GM12878 (cell line): ENCODE data around the gene ALG8. TPM values are rescaled to one million over a fixed set of nuclear protein-coding genes. Genes with fewer than 3 reads are reported as not detected.

ENCODE experiments used
- ATAC-seq: fragments of 200-7000 bp; cut with Tn5 transposase; 3 replicates; pipeline ENCODE4 v1.9.1; 2020; ENCODE audit warnings: mild to moderate bottlenecking, moderate library complexity
- BruUV-seq: library from RNA; stranded (reverse); fragments of 400-500 nt; replicated peaks from 2 replicates; lab custom pipeline; 2021; lab: Mats Ljungman, UMichigan
- CTCF ChIA-PET: fragments of 300-600 bp; sonication (Branson Sonifier 250); formaldehyde crosslinking; extraction: SDS; loops from one replicate; lab custom pipeline; 2021; ENCODE audit warnings: inconsistent platforms; lab: Yijun Ruan, JAX
- POLR2A ChIA-PET: fragments of 350-600 bp; formaldehyde crosslinking; extraction: SDS; loops from one replicate; lab custom pipeline; 2021; ENCODE audit warnings: inconsistent platforms; lab: Charles Lee
- RAD21 ChIA-PET: fragments of 300-600 bp; sonication (Branson Sonifier 250); formaldehyde crosslinking; loops from one replicate; lab custom pipeline; 2023; ENCODE audit warnings: antibody characterized with exemption; ENCODE audit not compliant: unreplicated experiment; lab: Charles Lee
- SMC1A ChIA-PET: fragments of 300-600 bp; sonication (Branson Sonifier 250); formaldehyde crosslinking; loops from one replicate; lab custom pipeline; 2023; ENCODE audit not compliant: unreplicated experiment, uncharacterized antibody; lab: Charles Lee
- DNase-seq: peaks from one replicate; pipeline ENCODE4 v3.0.0-alpha.2; 2011; ENCODE audit warnings: low read depth, low spot score
- FAIRE-seq: peaks from 3 replicates; lab custom pipeline; 2011; peaks lifted over from hg19 to GRCh38; lab: Jason Lieb, UNC
- H2AFZ ChIP-seq: 2 replicates; pipeline ENCODE4 v1.6.0; 2011; ENCODE audit warnings: low read depth, low read length, control low read depth; ENCODE audit not compliant: control insufficient read depth
- H3K27ac ChIP-seq: 2 replicates; pipeline ENCODE4 v1.5.1; 2011; ENCODE audit warnings: control low read depth; ENCODE audit not compliant: control insufficient read depth, insufficient read depth
- H3K27me3 ChIP-seq, 2 experiments: replicated peaks in 1 of 2; 2 replicates each; pipeline versions ENCODE4 v1.6.0 to v1.6.1; 2011; ENCODE audit warnings: low read length in 1 of 2; ENCODE audit not compliant: control insufficient read depth in 2 of 2, insufficient read depth in 2 of 2
- H3K36me3 ChIP-seq, 2 experiments: 2 replicates each; pipeline ENCODE4 v1.5.1; 2011; ENCODE audit warnings: low read length in 1 of 2; ENCODE audit not compliant: control insufficient read depth in 2 of 2, insufficient read depth in 2 of 2
- H3K4me1 ChIP-seq: 2 replicates; pipeline ENCODE4 v1.6.1; 2011; ENCODE audit warnings: mild to moderate bottlenecking, low read length, moderate library complexity, mixed read lengths; ENCODE audit not compliant: control insufficient read depth, insufficient read depth
- H3K4me2 ChIP-seq: 2 replicates; pipeline ENCODE4 v1.6.0; 2011; ENCODE audit warnings: control low read depth; ENCODE audit not compliant: control insufficient read depth, insufficient read depth
- H3K4me3 ChIP-seq: fragments of 200-600 bp; sonication (generic); 2 replicates; pipeline ENCODE4 v1.5.1; 2016
- H3K79me2 ChIP-seq: 2 replicates; pipeline ENCODE4 v1.6.0; 2011; ENCODE audit warnings: low read length; ENCODE audit not compliant: control insufficient read depth, insufficient read depth
- H3K9ac ChIP-seq: 2 replicates; pipeline ENCODE4 v1.8.0; 2011; ENCODE audit warnings: low read length, control low read depth, mixed read lengths; ENCODE audit not compliant: control insufficient read depth, insufficient read depth
- H3K9me3 ChIP-seq: replicated peaks from 3 replicates; pipeline ENCODE4 v1.5.1; 2011; ENCODE audit warnings: mild to moderate bottlenecking, low read length; ENCODE audit not compliant: control insufficient read depth, insufficient read depth
- H4K20me1 ChIP-seq: 2 replicates; pipeline ENCODE4 v1.6.0; 2011; ENCODE audit not compliant: control insufficient read depth, insufficient read depth
- ATF7 ChIP-seq: fragments of 450-650 bp; IDR thresholded peaks from 2 replicates; pipeline ENCODE4 v1.6.1; 2016; ENCODE audit warnings: low read depth, mild to moderate bottlenecking
- CEBPB ChIP-seq, 2 experiments: fragments of 150-350 bp in 1 of 2; IDR thresholded peaks; 2 replicates each; pipeline ENCODE4 v1.6.1; 2012 to 2014; ENCODE audit warnings: low read depth in 2 of 2, low read length in 2 of 2, borderline replicate concordance in 1 of 2, inconsistent platforms in 1 of 2
- GATAD2B ChIP-seq: fragments of 450-650 bp; conservative IDR thresholded peaks from 2 replicates; pipeline ENCODE4 v1.6.1; 2017; ENCODE audit warnings: low read depth, mild to moderate bottlenecking, moderate library complexity
- HDGF ChIP-seq: fragments of 450-650 bp; IDR thresholded peaks from 2 replicates; pipeline ENCODE4 v1.6.1; 2016; ENCODE audit warnings: antibody characterized with exemption
- JUNB ChIP-seq: IDR thresholded peaks from 2 replicates; pipeline ENCODE4 v1.6.1; 2016; ENCODE audit warnings: antibody characterized with exemption, mild to moderate bottlenecking
- MTA2 ChIP-seq: fragments of 450-650 bp; IDR thresholded peaks from 2 replicates; pipeline ENCODE4 v1.6.1; 2016; ENCODE audit warnings: low read depth, mild to moderate bottlenecking, moderate library complexity
- RAD51 ChIP-seq: fragments of 450-650 bp; IDR thresholded peaks from 2 replicates; pipeline ENCODE4 v1.6.1; 2016; ENCODE audit warnings: moderate library complexity, mild to moderate bottlenecking, inconsistent platforms
- RUNX3 ChIP-seq: IDR thresholded peaks from 2 replicates; pipeline ENCODE4 v1.6.1; 2012; ENCODE audit warnings: low read length, inconsistent platforms
- SMAD5 ChIP-seq: IDR thresholded peaks from 2 replicates; pipeline ENCODE4 v1.6.1; 2016; ENCODE audit warnings: antibody characterized with exemption, low read depth
- SREBF2 ChIP-seq: IDR thresholded peaks from 2 replicates; pipeline ENCODE4 v1.6.1; 2012; ENCODE audit warnings: mild to moderate bottlenecking, low read length
- STAT3 ChIP-seq: IDR thresholded peaks from 2 replicates; pipeline ENCODE4 v1.6.1; 2011; ENCODE audit warnings: low read depth, low read length, improper control_type of control experiment
- TARDBP ChIP-seq: IDR thresholded peaks from 2 replicates; pipeline ENCODE4 v1.6.1; 2016; ENCODE audit warnings: borderline replicate concordance
- TCF7 ChIP-seq: IDR thresholded peaks from 2 replicates; pipeline ENCODE4 v1.6.1; 2014; ENCODE audit warnings: antibody characterized with exemption, borderline replicate concordance
- WGBS: methylation state at CpG from one replicate; pipeline ENCODE4 v1.1.6; 2016; ENCODE audit warnings: low lambda C conversion rate; ENCODE audit not compliant: insufficient replicate concordance, insufficient coverage; ENCODE audit errors: missing lambda C conversion rate; 5-methylcytosine and 5-hydroxymethylcytosine counted together
- in situ Hi-C: fragments of 300-500 bp; cut with MboI; formaldehyde crosslinking; loops from 9 replicates; pipeline ENCODE4 v1.14.3; 2018; ENCODE audit warnings: mixed read lengths
- intact Hi-C: fragments of 100-400 bp; cut with micrococcal nuclease; formaldehyde crosslinking; loops from one replicate; pipeline ENCODE4 v1.14.2; 2022; ENCODE audit not compliant: unreplicated experiment
- polyA plus RNA-seq, 11 experiments: library from polyadenylated mRNA; depleted of rRNA in 4 of 11; unstranded in 6 of 11; stranded (reverse) in 5 of 11; fragments of >200 nt; fragmentation: Nextera tagmentation in 4 of 11; fragmentation: Illumina TruSeq in 1 of 11; extraction: Ambion mirVana in 4 of 11; extraction: Trizol in 1 of 11; gene quantifications; 1 replicate in 1 of 11; 2 replicates in 10 of 11; pipeline versions ENCODE4 v1.2.1 to v1.2.3, GENCODE V29; 2011 to 2016; ENCODE audit warnings: inconsistent platforms in 2 of 11, missing spikeins in 2 of 11, low read depth in 1 of 11
- total RNA-seq, 4 experiments: library from RNA; depleted of rRNA in 3 of 4; stranded (reverse); fragments of >200 nt in 3 of 4; fragmentation: Illumina TruSeq in 1 of 4; extraction: Trizol in 1 of 4; gene quantifications; 2 replicates each; pipeline versions ENCODE4 v1.2.1 to v1.2.3, GENCODE V29; 2013 to 2021
- TF ChIP-seq, protein P1 (sequence below): fragments of 450-650 bp; formaldehyde crosslinking; IDR thresholded peaks from 2 replicates; pipeline ENCODE4 v1.4.0; 2022; ENCODE audit warnings: mild to moderate bottlenecking, moderate library complexity
- TF ChIP-seq, protein P2 (sequence below): fragments of 450-650 bp; IDR thresholded peaks from 2 replicates; pipeline ENCODE4 v1.6.1; 2017; ENCODE audit warnings: antibody characterized with exemption, mild to moderate bottlenecking, moderate library complexity

The ALG8 gene
- total and polyA plus RNA-seq, 10 of the 15 experiments (the other 5 are each of a cell fraction or from before 2014, with no cell fraction given): 45.7 to 105 (median 68.4) TPM

DNA sequence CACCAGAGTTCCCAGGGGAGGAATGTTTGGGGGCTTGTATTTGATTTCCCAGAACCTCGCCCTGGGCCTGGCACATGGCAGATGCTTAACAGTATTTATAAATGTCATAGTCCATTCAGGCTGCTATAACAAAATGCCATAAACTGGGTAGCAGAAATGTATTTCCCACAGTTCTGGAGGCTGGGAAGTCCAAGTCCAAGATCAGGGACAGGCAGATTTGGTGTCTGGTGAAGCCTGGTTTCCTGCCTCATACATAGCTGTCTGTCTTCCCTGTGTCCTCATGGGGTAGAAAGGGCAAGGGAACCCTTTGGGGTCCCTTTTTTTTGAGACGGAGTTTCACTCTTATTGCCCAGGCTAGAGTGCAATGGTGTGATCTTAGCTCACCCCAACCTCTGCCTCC lies 25.0 kb upstream of the ALG8 start:
- no peaks in the 10 kb centered on the region for H3K9me3 ChIP-seq
- no peak for TF ChIP-seq JUNB
- TF ChIP-seq, all 136 proteins: peak for 0
- H4K20me1 ChIP-seq: no peaks in the 10 kb centered on the region
- no TSS peak for BruUV-seq
- intact Hi-C loops: no loop called here
- CTCF ChIA-PET: no interaction called here
- H3K9ac ChIP-seq: no peak overlapping the region
- no peaks in the 10 kb centered on the region for H3K79me2 ChIP-seq
- no peak overlapping the region for H3K4me3 ChIP-seq
- no peaks in the 10 kb centered on the region for H3K27me3 ChIP-seq
- WGBS: 86% methylated on average over 2 of the region's 2 CpGs
- SMC1A ChIA-PET: no interaction called here
- RAD21 ChIA-PET: no interaction called here
- no peak overlapping the region for H3K27ac ChIP-seq
- FAIRE-seq: no peak
- in situ Hi-C loops: no loop called here
- DNase-seq: no peak
- POLR2A ChIA-PET: no interaction called here
- ATAC-seq: no peak
- no peaks in the 10 kb centered on the region for H3K4me1 ChIP-seq
- no peaks in the 10 kb centered on the region for H3K36me3 ChIP-seq
- no peak overlapping the region for H3K4me2 ChIP-seq
- H2AFZ ChIP-seq: no peak overlapping the region

DNA sequence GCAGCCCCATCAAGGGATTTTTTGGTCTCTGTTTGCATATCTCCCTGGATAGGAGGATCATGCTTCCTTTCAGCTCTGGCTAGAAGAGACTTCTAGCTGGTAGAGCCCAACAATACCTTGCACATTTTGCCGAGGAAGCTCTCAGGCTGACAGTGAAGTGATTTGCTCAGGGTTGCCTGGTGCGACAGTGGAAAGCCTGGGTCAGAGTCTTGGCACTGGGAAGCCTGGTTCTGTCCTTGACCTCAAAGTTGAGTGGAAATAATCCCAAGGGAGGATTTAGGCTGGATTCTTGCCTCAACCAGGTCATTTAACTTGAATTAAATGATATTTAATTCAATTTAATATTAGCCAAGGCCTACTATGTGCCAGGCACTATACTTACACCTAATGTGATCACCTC lies 24.4 kb upstream of the ALG8 start:
- ChIA-PET RAD21 (no interaction called here), CTCF (no interaction called here), SMC1A (no interaction called here), POLR2A (no interaction called here)
- DNase-seq (no peak), ATAC-seq (no peak), FAIRE-seq (no peak)
- intact Hi-C loops (no loop called here), in situ Hi-C loops (no loop called here)
- no peaks in the 10 kb centered on the region for H3K4me1 ChIP-seq
- no peaks in the 10 kb centered on the region for H3K79me2 ChIP-seq
- no peak overlapping the region for H2AFZ ChIP-seq
- H3K36me3 ChIP-seq: no peaks in the 10 kb centered on the region
- WGBS: 75% methylated on average over 2 of the region's 2 CpGs
- no peak overlapping the region for H3K27ac ChIP-seq
- H3K27me3 ChIP-seq: no peaks in the 10 kb centered on the region
- H3K4me3 ChIP-seq: no peak overlapping the region
- BruUV-seq: no TSS peak
- no peak overlapping the region for H3K9ac ChIP-seq
- H3K4me2 ChIP-seq: no peak overlapping the region
- H3K9me3 ChIP-seq: no peaks in the 10 kb centered on the region
- H4K20me1 ChIP-seq: no peaks in the 10 kb centered on the region
- TF ChIP-seq RAD51 (no peak), RUNX3 (no peak), TARDBP (no peak), STAT3 (no peak), SMAD5 (no peak), HDGF (no peak), CEBPB (IDR thresholded peaks at IDR 0.05; ENCODE audit: borderline replicate concordance in 1 of 2, low read depth in 2 of 2, low read length in 2 of 2) (no peak), MTA2 (no peak), TCF7 (no peak), SREBF2 (no peak), ATF7 (no peak), GATAD2B (no peak)
- TF ChIP-seq, protein P1, sequence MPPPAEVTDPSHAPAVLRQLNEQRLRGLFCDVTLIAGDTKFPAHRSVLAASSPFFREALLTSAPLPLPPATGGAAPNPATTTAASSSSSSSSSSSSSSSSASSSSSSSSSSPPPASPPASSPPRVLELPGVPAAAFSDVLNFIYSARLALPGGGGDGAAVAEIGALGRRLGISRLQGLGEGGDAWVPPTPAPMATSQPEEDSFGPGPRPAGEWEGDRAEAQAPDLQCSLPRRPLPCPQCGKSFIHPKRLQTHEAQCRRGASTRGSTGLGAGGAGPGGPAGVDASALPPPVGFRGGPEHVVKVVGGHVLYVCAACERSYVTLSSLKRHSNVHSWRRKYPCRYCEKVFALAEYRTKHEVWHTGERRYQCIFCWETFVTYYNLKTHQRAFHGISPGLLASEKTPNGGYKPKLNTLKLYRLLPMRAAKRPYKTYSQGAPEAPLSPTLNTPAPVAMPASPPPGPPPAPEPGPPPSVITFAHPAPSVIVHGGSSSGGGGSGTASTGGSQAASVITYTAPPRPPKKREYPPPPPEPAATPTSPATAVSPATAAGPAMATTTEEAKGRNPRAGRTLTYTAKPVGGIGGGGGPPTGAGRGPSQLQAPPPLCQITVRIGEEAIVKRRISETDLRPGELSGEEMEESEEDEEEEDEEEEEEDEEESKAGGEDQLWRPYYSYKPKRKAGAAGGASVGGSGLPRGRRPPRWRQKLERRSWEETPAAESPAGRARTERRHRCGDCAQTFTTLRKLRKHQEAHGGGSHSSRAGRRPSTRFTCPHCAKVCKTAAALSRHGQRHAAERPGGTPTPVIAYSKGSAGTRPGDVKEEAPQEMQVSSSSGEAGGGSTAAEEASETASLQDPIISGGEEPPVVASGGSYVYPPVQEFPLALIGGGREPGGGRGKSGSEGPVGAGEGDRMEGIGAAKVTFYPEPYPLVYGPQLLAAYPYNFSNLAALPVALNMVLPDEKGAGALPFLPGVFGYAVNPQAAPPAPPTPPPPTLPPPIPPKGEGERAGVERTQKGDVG (CRISPR knock-in tag): no peak
- TF ChIP-seq, protein P2, sequence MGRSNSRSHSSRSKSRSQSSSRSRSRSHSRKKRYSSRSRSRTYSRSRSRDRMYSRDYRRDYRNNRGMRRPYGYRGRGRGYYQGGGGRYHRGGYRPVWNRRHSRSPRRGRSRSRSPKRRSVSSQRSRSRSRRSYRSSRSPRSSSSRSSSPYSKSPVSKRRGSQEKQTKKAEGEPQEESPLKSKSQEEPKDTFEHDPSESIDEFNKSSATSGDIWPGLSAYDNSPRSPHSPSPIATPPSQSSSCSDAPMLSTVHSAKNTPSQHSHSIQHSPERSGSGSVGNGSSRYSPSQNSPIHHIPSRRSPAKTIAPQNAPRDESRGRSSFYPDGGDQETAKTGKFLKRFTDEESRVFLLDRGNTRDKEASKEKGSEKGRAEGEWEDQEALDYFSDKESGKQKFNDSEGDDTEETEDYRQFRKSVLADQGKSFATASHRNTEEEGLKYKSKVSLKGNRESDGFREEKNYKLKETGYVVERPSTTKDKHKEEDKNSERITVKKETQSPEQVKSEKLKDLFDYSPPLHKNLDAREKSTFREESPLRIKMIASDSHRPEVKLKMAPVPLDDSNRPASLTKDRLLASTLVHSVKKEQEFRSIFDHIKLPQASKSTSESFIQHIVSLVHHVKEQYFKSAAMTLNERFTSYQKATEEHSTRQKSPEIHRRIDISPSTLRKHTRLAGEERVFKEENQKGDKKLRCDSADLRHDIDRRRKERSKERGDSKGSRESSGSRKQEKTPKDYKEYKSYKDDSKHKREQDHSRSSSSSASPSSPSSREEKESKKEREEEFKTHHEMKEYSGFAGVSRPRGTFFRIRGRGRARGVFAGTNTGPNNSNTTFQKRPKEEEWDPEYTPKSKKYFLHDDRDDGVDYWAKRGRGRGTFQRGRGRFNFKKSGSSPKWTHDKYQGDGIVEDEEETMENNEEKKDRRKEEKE: no peak
